Osteocyte (in vitro differentiated cells): ENCODE data around the gene CEP170B. TPM values are rescaled to one million over a fixed set of nuclear protein-coding genes. Genes with fewer than 3 reads are reported as not detected.

ENCODE experiments used
- DNase-seq: peaks from one replicate; pipeline ENCODE4 v3.0.0; 2021; ENCODE audit warnings: mixed read lengths; ENCODE audit not compliant: unreplicated experiment; ENCODE audit errors: extremely low spot score
- H3K27ac Mint-ChIP-seq: one replicate; pipeline ENCODE4 v1.8.0; 2021; ENCODE audit warnings: mild to moderate bottlenecking, mixed read lengths; ENCODE audit not compliant: unreplicated experiment
- H3K27me3 Mint-ChIP-seq: one replicate; pipeline ENCODE4 v1.8.0; 2021; ENCODE audit warnings: mixed read lengths; ENCODE audit not compliant: unreplicated experiment
- H3K36me3 Mint-ChIP-seq: one replicate; pipeline ENCODE4 v1.8.0; 2021; ENCODE audit warnings: mixed read lengths; ENCODE audit not compliant: unreplicated experiment
- H3K4me1 Mint-ChIP-seq: one replicate; pipeline ENCODE4 v1.8.0; 2021; ENCODE audit warnings: mixed read lengths; ENCODE audit not compliant: unreplicated experiment
- H3K4me3 Mint-ChIP-seq: one replicate; pipeline ENCODE4 v1.8.0; 2021; ENCODE audit warnings: mild to moderate bottlenecking, moderate library complexity, mixed read lengths; ENCODE audit not compliant: unreplicated experiment
- H3K9me3 Mint-ChIP-seq: one replicate; pipeline ENCODE4 v1.8.0; 2021; ENCODE audit warnings: mixed read lengths; ENCODE audit not compliant: unreplicated experiment
- long read RNA-seq: library from polyadenylated mRNA; unstranded; transcript quantifications from one replicate; pipeline ENCODE4 v2.0.0, GENCODE V29; 2021
- total RNA-seq: library from RNA; stranded (reverse); gene quantifications from 2 replicates; pipeline ENCODE4 v1.2.1, GENCODE V29; 2021
- TF ChIP-seq, protein P1 (sequence below): fragments of 200-600 bp; sonication (generic); IDR thresholded peaks from 2 replicates; pipeline ENCODE4 v1.5.0; 2021; ENCODE audit warnings: antibody characterized with exemption, mild to moderate bottlenecking, moderate library complexity

CEP170B gene
- 26.4 and 26.5 TPM in 2 replicates for total RNA-seq
- long read RNA-seq = 0 reads

DNA sequence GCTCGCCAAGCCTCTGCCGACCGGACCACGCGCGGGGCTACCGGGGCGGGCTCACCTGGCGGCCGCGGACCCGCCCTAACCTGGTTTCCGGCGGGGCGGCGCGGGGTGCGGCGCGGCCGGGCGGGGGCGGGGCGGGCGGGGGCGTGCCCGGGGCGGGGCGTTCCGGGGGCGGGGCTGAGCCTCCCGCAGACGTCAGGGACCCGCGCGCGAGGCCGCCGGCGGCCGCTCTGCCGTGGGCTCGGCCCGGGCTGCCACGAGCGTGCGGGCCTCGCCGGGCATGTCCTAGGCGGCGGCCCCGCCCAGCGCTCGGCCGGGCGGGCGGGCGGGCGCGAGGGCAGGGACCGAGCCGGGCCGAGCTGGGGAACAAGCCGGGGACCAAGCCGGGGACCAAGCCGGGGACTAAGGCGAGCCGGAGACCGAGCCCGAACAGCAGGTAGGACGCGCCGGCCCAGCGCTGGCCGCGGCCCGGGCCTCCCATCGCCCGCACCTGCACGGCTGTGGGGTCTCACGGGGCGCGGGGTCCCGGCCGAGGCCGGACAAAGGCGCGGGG lies at the start of gene CEP170B:
CEP170B (plus strand) TSS at position 188 of the 550 bp plus-strand sequence. CDS start 3,183 bp downstream, outside the sequence.
- Mint-ChIP-seq H3K36me3 (peaks cover 2% of the 10 kb centered on the region), H3K27me3 (peaks cover 10% of the 10 kb centered on the region), H3K9me3 (no peaks in the 10 kb centered on the region), H3K4me3 (peak within 1 kb of the TSS; percentile 78), H3K4me1 (peaks cover 15% of the 10 kb centered on the region), H3K27ac (peak within 1 kb of the TSS; percentile 34)
- DNase-seq = no peak
- TF ChIP-seq, protein P1, sequence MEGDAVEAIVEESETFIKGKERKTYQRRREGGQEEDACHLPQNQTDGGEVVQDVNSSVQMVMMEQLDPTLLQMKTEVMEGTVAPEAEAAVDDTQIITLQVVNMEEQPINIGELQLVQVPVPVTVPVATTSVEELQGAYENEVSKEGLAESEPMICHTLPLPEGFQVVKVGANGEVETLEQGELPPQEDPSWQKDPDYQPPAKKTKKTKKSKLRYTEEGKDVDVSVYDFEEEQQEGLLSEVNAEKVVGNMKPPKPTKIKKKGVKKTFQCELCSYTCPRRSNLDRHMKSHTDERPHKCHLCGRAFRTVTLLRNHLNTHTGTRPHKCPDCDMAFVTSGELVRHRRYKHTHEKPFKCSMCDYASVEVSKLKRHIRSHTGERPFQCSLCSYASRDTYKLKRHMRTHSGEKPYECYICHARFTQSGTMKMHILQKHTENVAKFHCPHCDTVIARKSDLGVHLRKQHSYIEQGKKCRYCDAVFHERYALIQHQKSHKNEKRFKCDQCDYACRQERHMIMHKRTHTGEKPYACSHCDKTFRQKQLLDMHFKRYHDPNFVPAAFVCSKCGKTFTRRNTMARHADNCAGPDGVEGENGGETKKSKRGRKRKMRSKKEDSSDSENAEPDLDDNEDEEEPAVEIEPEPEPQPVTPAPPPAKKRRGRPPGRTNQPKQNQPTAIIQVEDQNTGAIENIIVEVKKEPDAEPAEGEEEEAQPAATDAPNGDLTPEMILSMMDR = no peak

DNA sequence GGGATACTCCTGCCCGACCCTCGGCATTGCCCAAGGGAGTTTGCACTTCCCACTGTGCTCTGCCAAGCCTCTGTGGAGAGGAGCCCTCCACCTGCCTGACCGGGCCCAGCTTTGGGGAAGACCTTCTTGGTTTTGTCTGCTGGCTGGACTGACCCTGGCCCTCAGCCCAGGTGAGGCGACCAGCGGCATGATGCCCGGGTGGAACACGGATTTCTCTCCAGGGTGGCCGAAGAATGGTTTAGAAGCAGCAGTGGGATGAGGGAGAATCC lies 48.5 kb upstream of the CEP170B start:
- H3K4me3 Mint-ChIP-seq = peak overlapping the region; percentile 91
- H3K27ac Mint-ChIP-seq = peak overlapping the region; percentile 93
- TF ChIP-seq, protein P1 = no peak
- no peaks in the 10 kb centered on the region for H3K27me3 Mint-ChIP-seq
- peaks cover 22% of the 10 kb centered on the region for H3K4me1 Mint-ChIP-seq
- DNase-seq = no peak
- H3K36me3 Mint-ChIP-seq = no peaks in the 10 kb centered on the region
- H3K9me3 Mint-ChIP-seq = no peaks in the 10 kb centered on the region

DNA sequence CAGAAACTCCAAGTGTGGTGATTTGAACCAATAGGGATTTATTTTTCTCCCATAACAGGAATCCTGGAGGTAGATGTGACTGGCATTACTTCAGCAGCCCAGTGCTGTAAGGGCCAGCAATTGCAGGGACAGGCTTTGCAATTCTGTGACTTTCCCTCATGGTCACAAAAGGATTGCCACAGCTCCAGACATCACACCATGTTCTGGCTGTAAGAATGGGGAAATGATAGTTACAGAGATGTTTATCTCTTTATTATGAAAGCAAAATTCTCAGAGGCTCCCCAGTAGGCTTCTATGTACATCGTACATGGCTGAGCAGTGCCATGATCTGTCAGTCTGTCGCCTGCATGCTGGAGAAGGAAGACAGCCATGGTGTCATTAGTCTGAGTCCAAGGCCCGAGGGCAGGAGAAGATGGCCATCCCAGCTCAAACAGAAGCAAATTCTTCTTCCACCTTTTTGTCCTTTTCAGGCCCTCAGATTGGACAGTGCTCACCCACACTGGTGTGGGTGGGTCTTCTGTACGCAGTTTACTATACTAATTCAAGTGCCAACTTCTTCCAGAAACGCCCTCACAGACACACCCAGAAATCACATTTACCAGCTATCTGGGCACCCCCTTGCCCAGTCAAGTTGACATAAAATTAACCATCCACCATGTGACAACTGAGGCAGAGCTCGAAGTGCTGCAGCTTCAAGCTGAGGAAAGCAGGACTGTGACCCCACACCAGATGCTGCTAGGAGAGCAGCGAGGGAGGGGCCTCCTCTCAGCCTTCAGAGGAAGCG lies 46.9 kb upstream of the CEP170B start:
- no peak for DNase-seq
- Mint-ChIP-seq H3K27me3 (no peaks in the 10 kb centered on the region), H3K9me3 (no peaks in the 10 kb centered on the region), H3K27ac (no peak overlapping the region), H3K4me1 (peaks cover 24% of the 10 kb centered on the region), H3K4me3 (no peak overlapping the region), H3K36me3 (no peaks in the 10 kb centered on the region)
- TF ChIP-seq, protein P1 = no peak

DNA sequence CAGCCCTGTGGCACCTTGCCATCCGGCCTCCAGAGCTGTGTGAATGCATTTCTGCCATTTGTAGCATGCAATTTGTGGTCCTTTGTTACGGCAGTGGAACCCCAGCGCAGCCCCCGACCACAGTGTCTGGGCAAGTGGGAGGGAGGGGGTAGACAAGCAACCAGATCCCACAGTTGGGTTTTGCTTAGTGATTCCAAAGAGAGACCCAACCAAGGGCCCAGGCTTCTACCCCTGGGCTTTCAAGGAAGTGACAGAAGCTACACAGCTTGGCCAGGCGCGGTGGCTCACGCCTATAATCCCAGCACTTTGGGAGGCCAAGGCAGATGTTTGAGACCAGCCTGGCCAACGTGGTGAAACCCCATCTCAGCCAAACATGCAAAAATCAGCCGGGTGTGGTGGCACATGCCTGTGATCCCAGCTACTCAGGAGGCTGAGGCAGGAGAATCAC lies 46.3 kb upstream of the CEP170B start:
- H3K36me3 Mint-ChIP-seq = no peaks in the 10 kb centered on the region
- no peak overlapping the region for H3K4me3 Mint-ChIP-seq
- H3K27ac Mint-ChIP-seq = no peak overlapping the region
- no peaks in the 10 kb centered on the region for H3K27me3 Mint-ChIP-seq
- peaks cover 22% of the 10 kb centered on the region for H3K4me1 Mint-ChIP-seq
- DNase-seq = no peak
- H3K9me3 Mint-ChIP-seq = no peaks in the 10 kb centered on the region
- TF ChIP-seq, protein P1 = no peak

DNA sequence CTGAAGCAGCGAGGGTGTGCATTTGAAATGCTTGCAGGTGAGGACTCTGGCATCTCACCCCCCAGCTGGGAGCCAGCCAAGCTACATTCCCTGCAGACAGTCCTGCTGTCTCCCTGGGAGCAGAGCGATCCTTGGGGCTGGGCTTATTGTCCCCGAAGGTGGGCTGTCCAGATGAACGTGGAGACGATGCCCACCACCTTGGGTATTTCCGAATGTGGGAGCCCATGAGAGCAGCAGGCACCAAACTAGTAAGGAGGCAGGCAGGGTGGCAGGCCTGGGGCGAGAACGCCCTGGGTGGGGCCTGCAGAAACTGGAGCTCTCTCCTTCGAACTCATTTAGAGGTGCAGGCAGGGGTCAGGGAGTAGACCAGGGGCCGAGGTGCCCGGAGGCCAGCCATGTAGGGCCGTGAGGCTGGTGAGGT lies 45.7 kb upstream of the CEP170B start:
- Mint-ChIP-seq H3K9me3 (no peaks in the 10 kb centered on the region), H3K27ac (no peak overlapping the region), H3K4me1 (peaks cover 17% of the 10 kb centered on the region), H3K4me3 (no peak overlapping the region), H3K36me3 (no peaks in the 10 kb centered on the region), H3K27me3 (no peaks in the 10 kb centered on the region)
- no peak for DNase-seq
- TF ChIP-seq, protein P1 = no peak
